Right lobe of liver (tissue), 4 donors: ENCODE measurements around the gene CC2D2B.

Source experiments
- POLR2A ChIP-seq: fragments of 450-650 bp; IDR thresholded peaks from one replicate; pipeline ENCODE4 v1.6.1; 2017; ENCODE audit warnings: antibody characterized with exemption, mild to moderate bottlenecking
- TF ChIP-seq, protein P1 (sequence below), 4 donors: fragments of 200-600 bp in 3 of 4; fragments of 450-650 bp in 1 of 4; IDR thresholded peaks; one replicate each; pipeline versions ENCODE4 v1.5.1 to v1.8.0; 2016 to 2022; ENCODE audit warnings: antibody characterized with exemption in 4 of 4, mild to moderate bottlenecking in 2 of 4
- donor health status: DM: no; HTN: no; CAD: no.
- donor health status: DM: no; HTN: no; CAD: no.
- donor health status: DM: no; HTN: yes; CAD: no.

DNA sequence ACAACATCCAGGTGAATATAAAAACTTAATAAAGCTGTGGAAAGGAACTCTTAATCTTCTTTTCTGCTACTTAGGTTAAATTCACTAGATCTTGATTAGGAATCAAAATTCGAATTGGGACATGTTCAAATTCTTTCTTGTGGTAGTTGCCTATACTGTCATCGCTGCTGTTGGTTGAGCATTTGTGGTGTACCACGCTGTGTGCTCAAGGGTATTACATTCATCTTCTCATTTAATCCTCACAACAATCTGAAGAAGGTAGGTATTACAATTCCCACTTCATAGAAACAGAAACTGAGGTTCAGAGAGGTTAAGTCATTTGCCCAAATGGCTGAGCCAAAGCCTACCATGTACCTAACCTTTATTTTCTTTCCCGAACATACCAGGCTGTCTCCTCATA lies 39.9 kb upstream of the CC2D2B start:
- no peak for TF ChIP-seq POLR2A
- TF ChIP-seq, protein P1, sequence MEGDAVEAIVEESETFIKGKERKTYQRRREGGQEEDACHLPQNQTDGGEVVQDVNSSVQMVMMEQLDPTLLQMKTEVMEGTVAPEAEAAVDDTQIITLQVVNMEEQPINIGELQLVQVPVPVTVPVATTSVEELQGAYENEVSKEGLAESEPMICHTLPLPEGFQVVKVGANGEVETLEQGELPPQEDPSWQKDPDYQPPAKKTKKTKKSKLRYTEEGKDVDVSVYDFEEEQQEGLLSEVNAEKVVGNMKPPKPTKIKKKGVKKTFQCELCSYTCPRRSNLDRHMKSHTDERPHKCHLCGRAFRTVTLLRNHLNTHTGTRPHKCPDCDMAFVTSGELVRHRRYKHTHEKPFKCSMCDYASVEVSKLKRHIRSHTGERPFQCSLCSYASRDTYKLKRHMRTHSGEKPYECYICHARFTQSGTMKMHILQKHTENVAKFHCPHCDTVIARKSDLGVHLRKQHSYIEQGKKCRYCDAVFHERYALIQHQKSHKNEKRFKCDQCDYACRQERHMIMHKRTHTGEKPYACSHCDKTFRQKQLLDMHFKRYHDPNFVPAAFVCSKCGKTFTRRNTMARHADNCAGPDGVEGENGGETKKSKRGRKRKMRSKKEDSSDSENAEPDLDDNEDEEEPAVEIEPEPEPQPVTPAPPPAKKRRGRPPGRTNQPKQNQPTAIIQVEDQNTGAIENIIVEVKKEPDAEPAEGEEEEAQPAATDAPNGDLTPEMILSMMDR (IDR thresholded peaks at IDR 0.05) = no peak
